ENCODE results near the gene ING3. TPM values are rescaled to one million over a fixed set of nuclear protein-coding genes. Genes with fewer than 3 reads are reported as not detected.
"Not testable (repeated sequence)": the region's sequence is repeated elsewhere in the genome, so short reads cannot be mapped to it uniquely, and the experiment has no call there.

Gene ING3
- total RNA-seq, 1 experiment from 2014 or later: 14.1 TPM

- DNase-seq: not testable (repeated sequence)
Measured at GRCh38 chr7:120983592-120983991, 33.0 kb downstream of the ING3 start.

GRCh38 chr7:120984406-120984805 is 33.8 kb downstream of the ING3 start:
- Histone ChIP-seq H3K27me3 (no peaks in the 10 kb centered on the region), H3K9me3 (no peaks in the 10 kb centered on the region), H3K36me3 (no peaks in the 10 kb centered on the region), H3K4me3 (no peak overlapping the region)
- DNase-seq: no peak

More at GRCh38 chr7:120983592-120983991, 33.0 kb downstream of the ING3 start:
- H3K4me3 ChIP-seq, H3K36me3 ChIP-seq, H3K27me3 ChIP-seq, H3K9me3 ChIP-seq: not testable (repeated sequence)

GRCh38 chr7:120985130-120985758 is 34.7 kb downstream of the ING3 start:
- Histone ChIP-seq H3K4me3 (no peak overlapping the region), H3K27me3 (no peaks in the 10 kb centered on the region), H3K36me3 (no peaks in the 10 kb centered on the region), H3K9me3 (no peaks in the 10 kb centered on the region)
- DNase-seq: no peak

DNA sequence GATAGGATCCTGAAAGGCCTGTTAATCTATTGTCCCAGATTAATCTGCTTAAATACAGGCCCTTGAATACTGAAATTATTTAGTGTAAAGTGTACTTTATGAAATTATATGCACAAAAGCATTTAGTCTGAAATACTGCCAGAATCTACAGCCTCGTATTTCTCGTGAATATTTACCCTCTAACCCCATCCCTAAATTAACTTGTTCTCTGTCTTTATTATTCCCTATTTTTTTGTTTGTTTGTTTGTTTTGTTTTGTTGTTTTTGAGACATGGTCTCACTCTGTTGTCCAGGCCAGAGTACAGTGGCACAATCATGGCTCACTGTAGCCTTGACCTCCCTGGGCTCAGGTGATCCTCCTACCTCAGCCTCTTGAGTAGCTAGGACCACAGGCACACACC is 35.3 kb downstream of the ING3 start:
- H3K27me3 ChIP-seq: no peaks in the 10 kb centered on the region

DNA sequence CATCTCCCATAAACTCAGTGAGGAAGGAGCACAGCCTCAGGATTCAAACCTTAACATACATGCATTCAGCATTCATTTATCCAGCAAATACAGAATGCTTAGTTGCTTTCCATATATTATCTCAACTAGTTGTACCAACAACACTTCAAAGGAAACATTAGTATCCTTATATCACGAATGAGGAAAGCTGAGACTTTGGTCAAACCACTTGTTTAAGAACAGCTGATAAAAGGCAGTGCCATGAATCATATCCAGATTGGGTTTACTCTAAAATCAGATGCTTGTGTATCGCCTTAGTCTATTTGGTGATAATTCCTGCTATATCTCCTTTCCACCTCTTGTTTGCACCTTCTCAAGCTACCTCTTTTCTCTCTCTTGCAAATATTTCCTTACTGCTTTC is 36.1 kb downstream of the ING3 start:
- Histone ChIP-seq H3K4me3 (no peak overlapping the region), H3K36me3 (no peaks in the 10 kb centered on the region), H3K9me3 (no peaks in the 10 kb centered on the region), H3K27me3 (no peaks in the 10 kb centered on the region)
- DNase-seq: no peak

More for the DNA sequence above, 35.3 kb downstream of the ING3 start:
- no peak for DNase-seq
- H3K9me3 ChIP-seq: no peaks in the 10 kb centered on the region
- no peak overlapping the region for H3K4me3 ChIP-seq
- H3K36me3 ChIP-seq: no peaks in the 10 kb centered on the region

DNA sequence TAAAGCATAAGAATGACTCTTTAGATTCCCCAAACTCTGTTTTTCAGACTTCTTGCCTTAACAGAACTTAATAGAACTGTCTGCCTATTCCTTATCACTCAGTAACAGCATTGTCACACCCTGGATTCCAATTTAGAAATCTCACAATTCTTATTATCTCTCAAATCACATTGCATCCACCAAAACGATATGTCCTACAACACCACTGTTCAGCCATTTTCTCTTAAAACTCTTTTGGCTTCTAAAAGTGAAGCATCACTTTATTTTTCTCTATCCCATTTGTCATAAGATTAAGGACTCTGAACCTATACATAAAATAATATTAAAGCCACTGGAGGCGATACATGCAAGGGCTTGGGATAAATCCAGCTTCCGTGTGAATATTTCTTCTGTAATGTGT is 36.7 kb downstream of the ING3 start:
- Histone ChIP-seq H3K4me3 (no peak overlapping the region), H3K27me3 (no peaks in the 10 kb centered on the region), H3K36me3 (no peaks in the 10 kb centered on the region; the same call in 1 of the 2 replicates), H3K9me3 (no peaks in the 10 kb centered on the region)
- DNase-seq: no peak

- Histone ChIP-seq H3K4me3 (peak overlapping the region; percentile 55), H3K36me3 (peaks cover under 1% of the 10 kb centered on the region; the same call in 1 of the 2 replicates), H3K27me3 (no peaks in the 10 kb centered on the region), H3K9me3 (no peaks in the 10 kb centered on the region)
- DNase-seq: peak; percentile 80
Measured at GRCh38 chr7:120987683-120988590, 37.4 kb downstream of the ING3 start.

- H3K9me3 ChIP-seq: no peaks in the 10 kb centered on the region
- peak; percentile 77 for DNase-seq
- peak within 1 kb of the TSS; percentile 55 for H3K4me3 ChIP-seq
- no peaks in the 10 kb centered on the region for H3K27me3 ChIP-seq
- H3K36me3 ChIP-seq: peaks cover 7% of the 10 kb centered on the region; the same call in 1 of the 2 replicates
Measured at GRCh38 chr7:120988591-120989256, 38.1 kb downstream of the ING3 start, which contains the start of gene CPED1. Gene CPED1, plus strand, starts transcription at chr7:120988711. Its CDS starts 911 bp downstream, at chr7:120989622.

- H3K36me3 ChIP-seq: peaks cover 13% of the 10 kb centered on the region
- H3K9me3 ChIP-seq: no peaks in the 10 kb centered on the region
- DNase-seq: no peak
- H3K27me3 ChIP-seq: no peaks in the 10 kb centered on the region
- H3K4me3 ChIP-seq: peak overlapping the region; percentile 55
Measured at GRCh38 chr7:120989257-120990220, 39.0 kb downstream of the ING3 start.

- Histone ChIP-seq H3K36me3 (peaks cover 17% of the 10 kb centered on the region), H3K27me3 (no peaks in the 10 kb centered on the region), H3K4me3 (peak overlapping the region; percentile 55), H3K9me3 (no peaks in the 10 kb centered on the region)
- DNase-seq: no peak
Measured at GRCh38 chr7:120990468-120991118, 40.0 kb downstream of the ING3 start.

DNA sequence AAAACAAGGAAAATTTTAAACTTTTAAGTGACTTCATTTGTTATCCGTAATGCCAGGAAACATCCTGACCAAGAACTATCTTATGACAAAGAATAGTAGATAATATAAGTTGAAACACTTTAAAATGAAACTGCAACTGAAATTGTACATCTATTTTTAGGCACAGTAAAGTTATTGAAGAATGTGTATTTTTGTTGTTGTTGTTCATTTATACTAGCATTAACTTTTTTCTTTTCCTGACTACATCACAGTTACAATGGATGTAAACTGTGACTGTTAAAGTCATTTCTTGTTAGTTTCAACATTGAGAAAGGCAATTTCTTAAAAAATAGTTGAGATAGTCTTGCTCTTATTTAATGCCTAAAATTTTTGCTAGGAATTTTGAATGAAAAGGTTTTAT is 40.6 kb downstream of the ING3 start:
- Histone ChIP-seq H3K9me3 (no peaks in the 10 kb centered on the region), H3K36me3 (peaks cover 17% of the 10 kb centered on the region), H3K27me3 (no peaks in the 10 kb centered on the region), H3K4me3 (peak overlapping the region; percentile 55)
- DNase-seq: no peak

DNA sequence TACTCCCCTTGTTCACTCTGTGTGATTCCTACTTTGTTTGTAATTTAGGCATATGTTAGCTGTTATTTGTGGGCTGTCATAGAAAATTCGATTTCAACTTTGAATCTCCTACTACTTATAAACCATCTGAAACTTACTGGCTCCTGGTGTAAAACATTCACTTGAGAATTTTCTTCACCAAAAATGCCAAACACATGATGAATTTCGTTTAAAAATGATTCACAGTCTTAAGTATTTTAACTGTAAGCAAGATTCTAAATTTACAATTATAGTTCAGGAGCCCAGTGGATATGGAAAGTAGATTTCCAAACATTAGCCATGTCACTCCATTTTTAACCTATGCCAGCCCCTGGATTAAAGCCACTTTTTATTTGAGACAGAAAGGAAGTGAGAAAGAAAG is 41.0 kb downstream of the ING3 start:
- Histone ChIP-seq H3K4me3 (peak overlapping the region; percentile 55), H3K36me3 (peaks cover 17% of the 10 kb centered on the region), H3K9me3 (no peaks in the 10 kb centered on the region), H3K27me3 (no peaks in the 10 kb centered on the region)
- DNase-seq: no peak

DNA sequence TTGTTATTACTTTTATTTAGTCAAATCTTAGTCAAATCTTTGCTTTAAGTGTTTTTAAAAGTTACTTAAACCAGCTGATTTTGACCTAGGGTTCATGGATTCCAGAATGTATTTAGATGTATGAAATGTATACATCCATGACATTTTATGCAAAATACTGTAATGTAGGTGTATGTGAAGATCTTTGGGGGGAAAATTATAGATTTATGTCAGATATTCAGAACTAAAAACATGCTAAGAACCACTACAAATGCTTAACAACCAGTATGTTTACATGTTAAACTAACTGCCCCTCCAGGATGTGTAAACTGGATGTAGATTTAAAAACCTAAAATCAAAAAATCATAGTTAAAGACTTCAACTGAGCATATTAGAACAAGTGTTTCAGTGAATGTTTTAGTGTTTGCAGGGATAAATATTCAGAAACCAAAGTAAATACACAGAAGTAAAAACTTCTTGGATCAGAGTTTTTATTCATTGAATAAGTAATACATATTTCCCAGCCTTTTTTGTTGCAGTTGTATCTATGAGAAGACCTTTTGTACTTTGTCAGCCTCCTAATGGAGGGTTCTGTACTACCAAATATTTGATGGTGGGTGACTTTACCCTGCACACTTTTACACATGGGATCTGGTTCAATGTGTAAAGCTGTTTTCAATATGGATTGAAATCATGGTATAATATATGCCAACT is 41.8 kb downstream of the ING3 start:
- no peak for DNase-seq

DNA sequence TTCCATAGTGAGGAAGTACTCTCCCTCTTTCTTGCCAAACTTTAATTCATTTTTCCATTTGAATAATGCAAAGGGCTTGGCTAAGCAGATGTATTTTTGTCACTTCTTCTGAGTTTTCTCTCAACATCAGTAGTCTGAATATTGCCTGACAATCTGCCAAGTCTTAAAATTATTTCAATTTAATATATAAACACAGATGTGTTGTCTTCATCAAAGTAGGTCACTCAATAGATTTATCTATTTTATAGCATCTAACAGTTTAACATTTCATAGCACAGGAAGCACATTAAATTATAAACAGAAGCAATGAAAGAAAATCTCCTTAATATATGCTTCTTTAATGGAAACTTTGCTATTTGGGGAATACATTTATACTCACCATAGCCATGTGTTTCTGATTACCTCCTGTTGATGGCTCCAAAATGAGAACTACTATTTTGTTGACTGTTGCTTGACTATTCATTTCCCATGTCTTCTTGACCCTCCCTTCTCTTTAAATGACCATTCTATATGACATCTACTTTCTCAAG is 42.5 kb downstream of the ING3 start:
- Histone ChIP-seq H3K36me3 (peaks cover 20% of the 10 kb centered on the region), H3K27me3 (no peaks in the 10 kb centered on the region), H3K9me3 (no peaks in the 10 kb centered on the region), H3K4me3 (peak overlapping the region; percentile 55)
- DNase-seq: no peak

More for the DNA sequence above, 41.8 kb downstream of the ING3 start:
- Histone ChIP-seq H3K27me3 (no peaks in the 10 kb centered on the region), H3K9me3 (no peaks in the 10 kb centered on the region), H3K4me3 (peak overlapping the region; percentile 55), H3K36me3 (peaks cover 20% of the 10 kb centered on the region)

All from MG63 (cell line).